ENCODE results near the gene PLCB1. TPM values are rescaled to one million over a fixed set of nuclear protein-coding genes. Genes with fewer than 3 reads are reported as not detected.

The PLCB1 gene
- total and polyA plus RNA-seq, 2 experiments from 2014 or later: 6.7 to 20.5 TPM

GRCh38 chr20:8361006-8361652 lies 229.1 kb downstream of the PLCB1 start:
- DNase-seq (ENCODE audit: low spot score): no peak
- Histone ChIP-seq H3K9me3 (ENCODE audit: low read depth) (no peaks in the 10 kb centered on the region), H3K9me2 (replicated peaks; ENCODE audit: insufficient read depth) (no peaks in the 10 kb centered on the region), H2AFZ (no peak overlapping the region), H3K79me2 (no peaks in the 10 kb centered on the region), H4K20me1 (ENCODE audit: insufficient read depth, poor library complexity, severe bottlenecking) (no peaks in the 10 kb centered on the region), H3K27me3 (no peaks in the 10 kb centered on the region), H3K36me3 (replicated peaks; ENCODE audit: insufficient read depth, low read depth) (no peaks in the 10 kb centered on the region), H3K4me1 (ENCODE audit: insufficient read depth) (no peaks in the 10 kb centered on the region), H3K27ac (no peak overlapping the region), H3K4me2 (no peak overlapping the region), H3K4me3 (no peak overlapping the region)
- TF ChIP-seq CTCF (IDR thresholded peaks at IDR 0.05; ENCODE audit: poor library complexity) (peak; percentile 7), EZH2phosphoT487 (IDR thresholded peaks at IDR 0.05; ENCODE audit: low read depth, severe bottlenecking, unreplicated experiment) (no peak), EZH2 (IDR thresholded peaks at IDR 0.05; ENCODE audit: borderline replicate concordance) (no peak)
- 81% methylated on average over 5 of the region's 5 CpGs for WGBS (ENCODE audit: low lambda C conversion rate, missing lambda C conversion rate)

GRCh38 chr20:8361779-8362178 lies 229.7 kb downstream of the PLCB1 start:
- no peak overlapping the region for H3K27ac ChIP-seq
- no peak overlapping the region for H3K4me3 ChIP-seq
- no peaks in the 10 kb centered on the region for H3K4me1 ChIP-seq (ENCODE audit: insufficient read depth)
- H3K79me2 ChIP-seq: no peaks in the 10 kb centered on the region
- no peaks in the 10 kb centered on the region for H4K20me1 ChIP-seq (ENCODE audit: insufficient read depth, poor library complexity, severe bottlenecking)
- H3K9me3 ChIP-seq (ENCODE audit: low read depth): no peaks in the 10 kb centered on the region
- H3K27me3 ChIP-seq: no peaks in the 10 kb centered on the region
- H3K9me2 ChIP-seq (replicated peaks; ENCODE audit: insufficient read depth): no peaks in the 10 kb centered on the region
- no peaks in the 10 kb centered on the region for H3K36me3 ChIP-seq (replicated peaks; ENCODE audit: insufficient read depth, low read depth)
- DNase-seq (ENCODE audit: low spot score): no peak
- no peak overlapping the region for H2AFZ ChIP-seq
- no peak for TF ChIP-seq EZH2phosphoT487 (IDR thresholded peaks at IDR 0.05; ENCODE audit: low read depth, severe bottlenecking, unreplicated experiment)
- TF ChIP-seq EZH2 (IDR thresholded peaks at IDR 0.05; ENCODE audit: borderline replicate concordance): no peak
- TF ChIP-seq CTCF (IDR thresholded peaks at IDR 0.05; ENCODE audit: poor library complexity): no peak
- no peak overlapping the region for H3K4me2 ChIP-seq

- WGBS (ENCODE audit: low lambda C conversion rate, missing lambda C conversion rate): 87% methylated on average over 3 of the region's 3 CpGs
- no peaks in the 10 kb centered on the region for H3K36me3 ChIP-seq (replicated peaks; ENCODE audit: insufficient read depth, low read depth)
- no peak overlapping the region for H3K4me3 ChIP-seq
- H3K27me3 ChIP-seq: no peaks in the 10 kb centered on the region
- no peaks in the 10 kb centered on the region for H3K4me1 ChIP-seq (ENCODE audit: insufficient read depth)
- H3K79me2 ChIP-seq: no peaks in the 10 kb centered on the region
- H3K27ac ChIP-seq: no peak overlapping the region
- H4K20me1 ChIP-seq (ENCODE audit: insufficient read depth, poor library complexity, severe bottlenecking): no peaks in the 10 kb centered on the region
- no peak for TF ChIP-seq EZH2 (IDR thresholded peaks at IDR 0.05; ENCODE audit: borderline replicate concordance)
- no peak for TF ChIP-seq EZH2phosphoT487 (IDR thresholded peaks at IDR 0.05; ENCODE audit: low read depth, severe bottlenecking, unreplicated experiment)
- TF ChIP-seq CTCF (IDR thresholded peaks at IDR 0.05; ENCODE audit: poor library complexity): no peak
- H3K9me3 ChIP-seq (ENCODE audit: low read depth): no peaks in the 10 kb centered on the region
- no peak for DNase-seq (ENCODE audit: low spot score)
- H2AFZ ChIP-seq: no peak overlapping the region
- no peak overlapping the region for H3K4me2 ChIP-seq
- H3K9me2 ChIP-seq (replicated peaks; ENCODE audit: insufficient read depth): no peaks in the 10 kb centered on the region
These were observed 230.4 kb downstream of the PLCB1 start for GRCh38 chr20:8362457-8362856.

Data from hepatocyte (in vitro differentiated cells).